ENCODE measurements around the gene GPSM1.

GPSM1 gene

DNA sequence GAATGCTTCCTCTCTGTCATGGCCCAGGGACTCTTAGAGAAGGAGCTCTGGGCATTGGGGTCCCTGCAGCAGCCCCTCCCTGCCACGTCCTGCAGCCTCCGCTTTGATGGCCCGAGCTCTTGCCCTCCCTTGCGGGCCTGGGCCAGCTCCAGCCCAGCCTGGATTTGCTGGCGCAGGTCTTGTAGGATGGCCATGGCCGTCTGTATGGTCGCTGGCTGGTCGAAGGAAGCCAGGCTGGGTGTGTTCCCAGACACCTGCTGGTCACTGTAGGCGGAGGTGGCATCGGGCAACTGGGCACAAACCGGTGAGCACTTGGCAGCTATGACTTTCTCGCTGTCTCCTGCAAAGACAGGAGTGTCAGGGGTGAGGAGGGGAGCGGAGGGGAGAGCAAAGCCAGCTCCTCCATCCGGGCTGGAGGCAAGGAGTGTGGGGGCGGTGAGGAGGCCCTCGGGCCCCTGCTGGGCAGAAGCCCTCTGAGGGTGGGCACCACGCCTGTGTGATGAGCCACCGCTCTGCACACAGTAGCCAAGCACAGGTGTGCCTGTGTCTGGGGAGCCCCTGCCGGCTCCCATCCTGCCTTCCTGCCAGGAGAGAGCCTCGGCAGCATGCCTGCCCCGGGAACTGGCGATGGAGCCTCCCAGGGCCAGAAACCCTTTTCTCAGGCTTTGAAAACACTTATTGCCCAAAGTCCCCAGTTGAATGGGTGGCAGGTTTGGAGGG lies 35.9 kb upstream of the GPSM1 start:
- no peak for DNase-seq

DNA sequence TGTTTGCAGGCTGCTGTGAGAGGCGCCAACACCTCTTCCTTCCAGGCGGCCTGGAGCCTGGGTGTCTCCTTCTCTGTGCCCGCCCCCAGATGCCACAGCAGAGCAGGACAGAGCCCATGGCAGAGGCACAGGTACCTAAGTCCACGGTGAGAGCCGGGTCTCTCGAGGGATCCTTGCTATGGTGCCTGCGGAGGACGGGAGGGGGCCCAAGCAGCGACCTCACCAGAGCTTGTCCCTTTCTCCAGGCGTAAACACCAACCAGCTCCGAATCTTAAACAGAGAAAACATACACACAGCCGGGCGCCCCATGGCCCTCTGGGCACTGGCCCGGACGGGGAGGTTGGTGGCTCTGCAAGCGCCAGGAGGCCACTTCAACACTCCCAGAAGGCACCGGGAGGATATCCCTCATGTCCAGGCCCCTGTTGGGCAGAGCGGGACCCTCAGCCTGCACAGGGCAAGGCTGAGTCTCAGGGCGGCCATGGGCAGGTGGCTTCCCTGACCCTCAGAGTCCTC lies 35.3 kb upstream of the GPSM1 start:
- DNase-seq, result no peak

DNA sequence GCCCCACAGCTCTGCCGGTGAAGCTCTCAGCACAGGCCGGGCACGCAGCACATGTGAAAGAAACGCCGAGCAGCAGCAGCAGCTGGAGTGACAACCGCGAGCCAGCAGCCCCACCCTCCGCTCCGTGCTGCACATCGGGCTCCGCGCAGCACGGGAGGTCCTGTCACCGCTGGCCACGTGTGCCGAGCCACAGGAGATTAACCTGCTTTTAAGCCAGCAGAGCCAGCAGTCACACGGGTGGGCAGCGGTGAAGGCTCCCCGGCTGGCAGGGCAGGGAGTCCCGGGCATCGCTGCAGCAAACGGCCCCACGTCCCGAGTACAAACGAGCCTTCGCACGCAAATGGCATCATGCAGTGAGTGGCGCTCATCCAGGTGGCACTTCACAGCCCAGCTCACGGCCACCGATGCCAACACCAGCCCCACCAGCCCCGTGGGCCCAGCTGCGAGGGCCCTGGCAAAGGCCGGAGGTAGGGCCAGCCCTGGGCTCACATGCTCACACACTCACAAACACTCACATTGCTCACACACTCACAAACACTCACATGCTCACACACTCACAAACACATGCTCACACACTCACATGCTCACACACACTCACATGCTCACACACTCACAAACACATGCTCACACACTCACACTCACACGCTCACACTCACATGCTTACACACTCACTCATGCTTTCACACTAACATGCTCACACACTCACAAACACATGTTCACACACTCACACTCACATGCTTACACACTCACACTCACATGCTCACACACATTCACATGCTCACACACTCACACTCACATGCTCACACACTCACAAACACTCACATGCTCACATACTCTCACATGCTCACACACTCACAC lies 34.5 kb upstream of the GPSM1 start:
- DNase-seq, result no peak

DNA sequence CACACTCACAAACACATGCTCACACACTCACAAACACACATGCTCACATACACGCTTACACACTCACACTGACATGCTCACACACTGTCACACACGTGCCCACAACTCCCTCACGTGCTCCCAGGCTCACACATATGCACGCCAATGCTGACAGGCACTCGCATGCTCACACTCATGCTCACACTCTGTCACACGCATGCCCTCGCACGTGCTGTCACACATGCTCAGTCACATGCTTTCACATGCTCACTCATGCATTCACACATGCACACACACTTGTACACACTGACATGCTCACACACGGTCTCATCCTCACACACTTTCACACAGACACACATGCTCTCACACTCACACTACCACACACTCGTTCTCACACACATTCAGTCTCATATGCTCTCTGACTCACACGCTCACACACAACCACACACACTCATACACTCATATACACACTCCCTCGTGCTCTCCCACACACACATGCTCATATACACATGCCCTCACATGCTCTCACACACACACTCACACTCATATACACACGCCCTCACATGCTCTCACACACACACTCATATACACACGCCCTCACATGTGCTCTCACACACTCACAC lies 33.8 kb upstream of the GPSM1 start:
- DNase-seq, result no peak

DNA sequence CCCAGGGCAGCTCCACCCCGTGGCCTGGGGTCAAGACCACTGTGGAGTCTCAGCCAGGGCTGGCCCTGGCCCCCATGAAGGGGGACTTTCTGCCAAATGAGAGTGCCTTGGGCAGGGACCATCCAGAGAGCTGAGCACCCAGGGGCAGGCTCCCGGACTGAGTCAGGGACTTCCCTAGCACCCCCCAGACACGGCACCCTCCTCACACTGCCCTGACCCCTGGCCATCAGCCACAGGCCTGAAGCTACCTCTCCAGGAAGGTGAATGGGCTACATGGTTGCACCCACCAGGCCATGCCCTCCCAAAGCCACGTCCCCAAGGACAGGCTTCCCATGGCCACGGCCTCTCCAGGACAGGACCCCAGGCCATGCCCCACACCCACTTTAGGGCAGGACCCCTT lies 32.9 kb upstream of the GPSM1 start:
- DNase-seq, result no peak

DNA sequence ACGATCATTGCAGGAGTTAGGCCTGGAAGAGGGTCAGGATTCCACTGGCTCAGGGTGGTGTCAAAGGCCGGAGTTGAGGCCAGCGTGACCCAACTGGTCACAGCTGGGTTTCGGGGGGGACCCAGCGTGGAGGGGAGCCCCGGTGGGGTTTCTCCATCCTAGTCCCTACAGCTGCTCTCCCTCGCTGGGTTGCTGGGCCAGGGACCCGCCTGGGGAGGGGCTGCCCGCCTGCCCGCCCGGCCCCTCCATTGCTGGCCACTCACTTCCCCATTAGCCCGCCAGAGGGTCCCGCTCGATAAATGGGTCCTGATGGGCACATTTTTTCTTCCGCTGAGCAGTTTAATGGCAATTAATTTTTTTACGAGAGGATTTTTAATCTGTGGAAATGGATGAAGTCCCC lies 32.3 kb upstream of the GPSM1 start:
- DNase-seq, result no peak

DNA sequence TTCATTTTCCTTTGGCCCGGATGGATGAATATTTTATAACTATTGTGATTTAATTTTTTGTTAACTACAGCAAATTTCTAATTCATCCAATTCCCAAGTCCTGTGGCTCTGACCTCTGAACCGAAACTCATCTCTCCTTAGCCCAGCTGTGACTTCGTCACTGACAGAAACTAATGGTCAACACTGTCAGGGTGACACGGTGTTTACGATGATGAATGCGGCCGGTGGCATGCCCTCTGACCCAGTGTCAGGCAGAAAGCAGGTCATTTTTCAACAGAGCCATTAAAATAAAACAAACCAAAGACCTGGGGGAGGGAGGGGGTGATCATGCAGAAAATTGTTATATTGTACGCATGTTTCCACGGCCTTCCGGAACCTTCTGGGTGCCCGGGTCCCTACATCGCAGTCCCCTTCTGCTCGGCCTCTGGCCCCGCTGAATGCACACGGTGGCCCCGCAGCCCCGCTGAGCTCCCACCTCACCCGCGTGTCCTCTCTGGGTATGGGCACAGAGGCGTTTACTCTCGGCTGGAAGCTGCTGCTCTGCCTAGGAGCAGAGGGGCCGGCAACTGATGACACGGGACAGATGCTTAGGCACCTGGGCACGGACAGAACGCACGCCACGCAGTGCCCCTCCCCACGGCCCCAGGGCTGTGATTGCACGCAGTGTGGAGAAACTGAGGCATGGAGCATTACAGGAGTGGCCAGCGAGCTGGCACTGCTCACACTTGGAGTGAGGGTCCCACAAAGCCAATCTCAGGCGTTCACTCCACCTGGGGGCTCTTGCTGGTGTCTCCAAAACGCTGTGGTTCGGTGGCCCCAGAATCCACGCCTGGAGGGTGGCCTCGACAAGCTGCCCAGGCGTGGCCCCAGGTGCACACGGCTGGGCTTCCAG lies 31.6 kb upstream of the GPSM1 start:
- DNase-seq, result no peak

DNA sequence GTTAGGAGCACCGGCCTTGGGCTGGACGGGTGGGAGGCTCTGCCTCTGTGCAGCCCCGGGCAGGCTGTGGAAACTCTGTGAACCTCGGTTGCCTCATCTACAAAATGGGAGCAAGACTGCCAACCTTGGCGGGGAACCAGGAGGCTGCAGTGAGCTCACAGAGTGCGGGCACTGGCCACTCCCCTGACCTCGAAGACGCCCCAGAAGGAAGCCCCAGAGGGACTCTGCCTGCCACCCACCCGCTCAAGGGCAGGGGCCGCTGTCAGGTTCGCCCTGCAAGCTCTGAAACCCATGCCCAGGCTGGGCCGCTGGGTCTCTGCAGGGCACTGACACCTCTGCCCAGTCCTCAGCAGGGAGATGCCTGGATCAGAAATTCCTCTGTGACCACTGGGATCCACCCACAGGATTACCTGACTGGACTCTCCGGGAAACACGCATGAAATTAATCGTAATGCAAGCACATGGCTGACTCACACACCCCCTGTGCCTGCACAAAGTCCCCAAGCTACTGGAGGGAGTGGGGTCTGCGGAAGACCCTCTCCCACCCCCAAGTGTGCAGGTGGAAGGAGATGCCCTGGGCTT lies 30.8 kb upstream of the GPSM1 start:
- DNase-seq, result no peak

DNA sequence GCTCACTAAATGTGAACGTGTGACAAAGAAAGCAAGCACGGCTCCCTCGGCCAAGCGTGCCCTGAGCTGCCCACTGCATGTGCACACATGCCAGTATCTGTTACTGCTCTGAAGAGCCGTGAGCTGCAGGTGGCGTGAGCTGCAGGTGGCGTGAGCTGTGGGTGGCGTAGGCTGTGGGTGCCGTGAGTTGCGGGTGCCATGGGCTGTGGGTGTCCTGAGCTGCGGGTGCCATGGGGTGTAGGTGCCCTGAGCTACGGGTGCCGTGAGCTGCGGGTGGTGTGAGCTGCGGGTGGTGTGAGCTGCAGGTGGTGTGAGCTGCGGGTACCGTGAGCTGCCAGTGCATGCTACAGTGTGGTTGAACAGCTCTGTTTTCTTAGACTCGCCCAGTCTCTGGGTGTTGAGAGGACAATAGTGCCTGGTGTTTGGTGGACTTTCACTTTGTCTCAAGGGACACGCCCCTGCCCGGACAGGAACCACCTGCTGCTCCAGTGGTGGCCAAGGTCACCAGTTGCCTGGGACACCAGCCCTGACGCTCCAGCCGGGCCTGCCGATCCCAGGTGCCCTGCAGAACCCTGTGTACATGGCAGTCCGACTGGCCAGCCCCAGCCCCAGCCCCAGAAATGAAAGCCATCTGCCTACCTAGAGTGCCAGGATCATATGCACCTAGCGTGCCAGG lies 30.2 kb upstream of the GPSM1 start:
- no peak for DNase-seq

DNA sequence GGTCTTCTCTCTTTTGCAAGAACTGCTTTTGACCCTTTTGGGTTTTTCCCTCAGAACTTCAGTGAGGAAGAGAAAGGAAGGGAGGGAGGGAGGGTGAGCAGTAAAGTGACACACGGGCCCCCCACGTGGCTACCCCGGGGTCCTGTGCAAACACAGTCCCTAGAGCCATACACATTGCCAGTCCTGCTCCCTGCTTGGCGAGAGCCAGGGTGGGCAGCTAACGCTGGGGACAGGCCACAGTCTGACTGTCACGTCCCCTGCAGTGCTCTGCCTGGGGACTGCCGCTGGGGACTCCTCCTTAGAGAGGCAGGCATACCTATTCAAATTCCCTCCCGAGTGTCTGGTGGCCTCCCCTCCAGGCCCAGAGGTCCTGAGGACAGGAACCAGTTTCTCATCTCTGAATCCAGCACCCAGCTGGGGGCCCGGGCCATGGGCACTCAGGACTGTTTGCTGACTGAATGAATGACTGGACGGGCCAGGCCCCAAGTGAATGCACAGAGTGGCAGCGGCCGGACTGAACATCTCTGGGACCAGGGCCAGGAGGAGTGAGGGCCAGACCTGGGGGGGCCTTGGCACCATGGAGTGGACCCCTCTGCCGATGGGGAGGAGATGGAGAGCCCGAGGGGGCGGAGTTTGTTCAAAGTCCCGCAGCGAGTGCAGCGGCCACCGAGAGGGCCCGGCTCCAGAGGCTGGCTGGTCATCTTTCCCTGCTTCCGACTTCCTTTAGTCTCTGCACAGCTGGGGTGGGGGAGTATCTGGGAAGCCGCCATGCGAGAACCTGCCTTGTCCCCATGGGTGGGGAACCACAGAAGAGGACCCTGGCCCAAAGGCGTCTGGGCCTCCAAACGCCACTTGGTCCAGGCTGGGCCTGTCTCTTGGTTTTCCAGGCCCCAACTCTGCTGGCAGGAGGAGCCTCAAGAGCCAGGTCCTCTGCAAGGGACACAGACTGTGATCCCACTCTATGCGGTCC lies 29.3 kb upstream of the GPSM1 start:
- DNase-seq, result no peak

DNA sequence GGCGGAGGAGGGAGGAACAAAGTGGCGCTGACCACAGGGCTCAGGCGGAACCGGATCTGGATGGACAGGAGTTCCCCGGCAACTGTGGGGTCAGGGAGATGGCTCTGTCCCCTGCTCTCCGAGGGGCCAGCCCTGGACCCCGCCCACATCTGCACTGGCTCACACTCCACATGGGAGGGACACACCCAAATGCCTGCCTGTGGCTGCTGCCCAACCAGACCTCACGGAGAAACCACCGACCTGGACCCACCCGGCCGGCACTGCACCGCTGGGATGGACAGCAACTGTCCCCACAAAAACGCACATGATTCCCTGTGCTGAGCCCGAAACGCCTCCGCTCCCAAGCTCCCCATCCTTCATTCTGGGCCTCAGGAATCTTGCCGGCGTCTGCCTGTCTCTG lies 28.2 kb upstream of the GPSM1 start:
- DNase-seq, result no peak

DNA sequence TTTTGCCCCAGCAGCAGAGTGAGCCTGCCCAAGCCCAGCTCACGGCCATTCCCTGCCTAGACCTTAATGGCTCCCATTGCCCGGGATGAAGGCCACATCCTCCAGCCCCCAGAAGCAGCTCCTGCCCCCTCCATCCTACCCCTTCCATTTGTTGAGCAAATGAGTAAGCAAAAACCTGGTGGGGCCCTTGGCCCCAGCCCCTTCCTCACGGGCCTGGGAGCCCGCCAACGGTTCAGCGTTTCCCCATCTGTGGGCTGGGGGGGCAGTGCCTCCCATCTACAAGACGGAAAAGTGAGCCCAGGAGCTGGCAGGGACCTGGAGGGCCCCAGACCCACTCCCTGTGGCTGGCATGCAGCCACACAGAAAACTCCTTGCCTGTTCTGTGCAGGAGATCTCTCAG lies 27.8 kb upstream of the GPSM1 start:
- DNase-seq, result no peak

DNA sequence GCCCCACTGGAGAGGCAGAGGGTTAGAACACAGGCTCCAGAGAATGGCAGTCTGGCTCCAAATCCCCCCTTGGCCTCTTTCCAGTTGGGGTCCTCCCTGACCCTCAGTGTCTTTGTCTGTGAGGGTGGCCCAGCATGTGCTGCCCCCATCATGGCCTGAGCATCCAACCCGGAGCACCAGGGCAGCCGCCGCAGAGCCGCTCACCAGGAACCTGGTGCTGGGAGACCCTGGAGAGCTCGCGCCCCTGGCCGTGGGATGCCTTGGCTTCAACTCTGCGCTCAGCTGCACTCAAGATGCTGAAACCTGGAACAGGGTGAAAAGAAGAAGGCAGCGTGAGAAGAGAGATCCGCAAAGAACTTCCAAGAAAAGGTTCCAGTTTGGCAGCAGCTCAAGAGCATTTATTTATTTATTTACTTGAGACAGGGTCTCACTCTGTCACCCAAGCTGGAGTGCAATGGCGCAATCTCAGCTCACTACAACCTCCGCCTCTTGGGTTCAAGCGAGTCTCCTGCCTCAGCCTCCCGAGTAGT lies 27.3 kb upstream of the GPSM1 start:
- no peak for DNase-seq

DNA sequence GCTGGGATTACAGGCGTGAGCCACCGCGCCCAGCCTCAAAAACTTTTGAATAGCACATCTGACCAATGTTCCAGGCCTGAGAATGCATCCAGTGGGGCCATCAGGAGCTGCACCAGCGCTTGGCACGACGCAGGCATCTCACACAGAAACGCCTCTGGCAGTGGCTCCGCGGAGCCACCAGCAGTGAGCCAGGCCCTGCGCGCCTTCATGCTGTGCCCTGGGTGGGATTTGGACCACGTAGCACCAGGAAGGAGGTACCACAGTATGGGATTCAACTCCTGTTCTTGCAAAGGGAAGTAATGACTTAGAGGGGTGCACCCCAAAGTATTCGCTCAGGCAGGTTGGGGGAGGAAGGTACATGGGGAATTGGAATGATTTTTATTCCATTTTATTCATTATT lies 26.5 kb upstream of the GPSM1 start:
- no peak for DNase-seq

DNA sequence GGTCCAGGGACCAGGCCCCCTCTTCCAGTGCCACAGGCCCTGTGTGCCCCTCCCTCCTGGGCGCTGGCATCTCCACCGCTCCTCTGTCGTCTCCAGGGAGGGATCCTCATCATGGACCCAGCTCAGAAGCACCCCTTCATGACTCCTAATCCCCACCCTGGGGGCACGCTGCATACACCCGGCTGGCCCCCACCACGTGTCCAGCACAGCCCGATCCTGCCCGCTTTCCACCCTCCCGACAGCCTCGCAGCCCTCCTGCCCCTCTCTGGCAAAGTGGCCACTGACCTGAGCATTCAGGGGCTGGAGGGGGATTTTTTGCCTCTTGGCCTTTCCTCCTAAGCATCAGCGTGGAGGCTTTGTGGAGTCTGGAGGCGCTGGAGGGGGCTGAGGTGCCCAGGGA lies 24.8 kb upstream of the GPSM1 start:
- no peak for DNase-seq

DNA sequence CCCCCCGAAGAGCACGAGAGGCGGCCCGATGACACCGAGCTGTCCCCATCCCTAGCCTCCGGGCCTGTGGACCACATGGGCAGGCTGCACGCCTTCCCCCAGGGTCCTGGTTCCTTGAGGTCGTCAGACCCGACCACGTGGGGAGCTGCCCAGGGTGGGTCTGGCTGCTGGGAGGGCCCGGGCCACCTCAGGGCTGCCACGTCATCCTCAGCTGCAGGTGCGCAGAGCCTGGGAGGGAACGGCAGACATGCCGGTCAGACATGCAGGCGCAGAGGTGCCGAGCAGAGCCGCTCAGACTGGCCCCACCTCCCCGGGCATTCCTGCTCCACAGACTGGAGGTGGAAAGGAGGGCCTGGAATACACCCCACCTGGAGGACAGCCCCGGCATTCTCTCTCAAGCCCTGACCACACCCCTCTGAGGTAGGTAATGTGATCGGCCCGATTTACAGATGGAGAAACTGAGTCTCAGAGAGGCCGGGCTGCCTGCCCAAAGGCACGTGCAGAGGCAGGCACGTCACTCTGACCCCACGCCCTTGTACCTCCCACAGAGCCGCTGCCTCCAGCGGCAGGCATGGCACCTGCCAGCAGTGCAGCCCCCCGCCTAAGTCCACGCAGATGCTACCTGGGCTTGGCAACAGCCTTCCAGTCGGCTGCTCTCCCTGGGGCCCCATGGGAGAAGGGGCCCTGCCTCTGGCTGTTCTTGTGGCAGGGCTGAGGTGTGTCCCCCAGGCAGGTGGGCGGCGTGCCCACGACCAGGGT lies 24.1 kb upstream of the GPSM1 start:
- DNase-seq, result no peak

DNA sequence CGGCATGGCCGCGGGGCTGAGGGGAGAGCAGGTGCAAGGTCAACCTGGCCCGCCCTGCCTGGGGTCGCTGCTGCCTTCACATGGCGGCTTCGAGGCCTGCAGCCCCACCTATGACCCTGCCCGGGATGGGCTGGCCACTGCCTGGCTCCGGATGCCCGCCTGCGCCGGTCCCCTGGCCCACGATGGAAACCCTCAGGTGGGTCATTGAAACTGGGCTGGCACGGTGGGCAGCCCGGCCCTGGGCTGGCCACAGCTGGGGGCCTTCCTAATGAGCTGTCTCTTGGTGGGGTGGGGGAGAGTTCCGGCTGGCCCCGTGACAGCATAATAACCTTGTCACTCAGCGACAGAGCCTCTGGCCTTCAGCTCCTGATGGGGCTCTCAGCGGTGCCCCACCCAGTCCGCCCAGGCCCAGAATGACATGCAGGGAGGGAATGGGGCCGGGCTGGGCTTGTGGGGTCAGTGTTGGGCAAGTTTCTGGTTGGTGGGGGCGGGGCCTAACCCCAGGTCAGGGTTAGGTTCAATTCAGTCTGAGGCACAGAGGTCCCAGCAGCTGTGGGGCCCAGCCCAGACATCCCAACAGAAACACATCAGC lies 23.4 kb upstream of the GPSM1 start, which contains the start of gene CCDC187:
Gene CCDC187, minus strand, starts transcription at position 270 of the 592 bp plus-strand sequence. Its CDS starts 264 bp downstream, at position 6.
- no peak for DNase-seq

DNA sequence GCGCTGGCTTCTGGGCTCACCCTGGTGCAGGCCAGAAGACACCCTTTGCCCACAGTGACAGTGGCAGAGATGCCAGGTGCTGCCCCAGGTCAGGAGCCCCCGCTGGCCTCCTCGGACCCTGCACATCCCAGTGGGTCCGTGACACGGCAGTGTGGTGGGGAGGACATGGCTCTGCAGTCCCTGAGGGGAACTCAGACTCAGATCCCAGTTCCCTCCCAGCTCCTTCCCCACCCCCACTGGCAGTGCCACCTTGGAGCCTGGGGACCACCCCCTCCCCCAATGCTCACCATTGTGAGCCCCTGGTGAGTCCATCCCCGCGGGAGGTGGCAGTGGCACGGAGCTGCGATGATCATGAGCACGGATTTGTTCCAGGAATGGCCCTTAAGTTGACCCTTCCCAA lies 22.9 kb upstream of the GPSM1 start:
- DNase-seq, result no peak

DNA sequence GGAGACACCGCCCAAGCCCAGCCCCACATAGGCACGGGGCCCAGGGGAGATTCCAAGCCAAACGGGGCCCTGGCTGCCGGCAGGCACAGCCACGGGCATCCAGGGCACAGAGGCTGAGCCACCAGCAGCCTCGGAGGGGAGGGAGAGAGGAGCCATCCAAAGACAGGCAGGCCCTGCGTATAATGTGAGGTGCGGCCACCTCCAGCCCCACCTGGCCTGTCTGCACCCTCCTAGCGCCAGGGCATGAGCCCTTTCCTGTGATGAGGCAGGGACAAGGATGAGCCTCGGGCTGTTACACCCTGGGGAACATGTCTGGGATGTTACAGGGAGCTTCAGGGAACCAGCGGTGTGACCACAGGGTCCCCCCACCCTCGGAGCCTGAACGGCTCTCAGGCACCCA lies 22.4 kb upstream of the GPSM1 start:
- DNase-seq, result no peak

Data from KG1 (cell line).